Trophoblast cell (in vitro differentiated cells and primary cell): ENCODE results near the gene DEAF1.

Experiments
- DNase-seq, 2 donors: peaks; one replicate each; pipeline ENCODE4 v3.0.0-alpha.2; 2016
- H2AFZ ChIP-seq: 2 replicates; pipeline ENCODE4 v1.6.1; 2013; ENCODE audit warnings: low read length, moderate library complexity, mild to moderate bottlenecking; ENCODE audit not compliant: insufficient read depth, poor library complexity
- H2AK5ac ChIP-seq: 2 replicates; pipeline ENCODE4 v1.6.1; 2013; ENCODE audit warnings: mild to moderate bottlenecking, low read length
- H2BK120ac ChIP-seq: 2 replicates; pipeline ENCODE4 v1.6.1; 2013; ENCODE audit warnings: low read length, mild to moderate bottlenecking, moderate library complexity; ENCODE audit not compliant: insufficient read depth, poor library complexity
- H2BK12ac ChIP-seq: 2 replicates; pipeline ENCODE4 v1.6.1; 2013; ENCODE audit warnings: mild to moderate bottlenecking, low read length, moderate library complexity
- H2BK5ac ChIP-seq: 2 replicates; pipeline ENCODE4 v1.6.1; 2013; ENCODE audit warnings: low read length, low read depth, moderate library complexity, mild to moderate bottlenecking; ENCODE audit not compliant: poor library complexity
- H3K14ac ChIP-seq: 2 replicates; pipeline ENCODE4 v1.6.1; 2013; ENCODE audit warnings: mild to moderate bottlenecking, low read length
- H3K18ac ChIP-seq: 2 replicates; pipeline ENCODE4 v1.6.1; 2013; ENCODE audit warnings: mild to moderate bottlenecking, low read length
- H3K23ac ChIP-seq: 2 replicates; pipeline ENCODE4 v1.6.1; 2013; ENCODE audit warnings: low read length
- H3K27ac ChIP-seq: 2 replicates; pipeline ENCODE4 v1.5.1; 2013; ENCODE audit warnings: low read depth, mild to moderate bottlenecking, inconsistent platforms, low read length, moderate library complexity
- H3K27me3 ChIP-seq: 2 replicates; pipeline ENCODE4 v1.6.1; 2013; ENCODE audit warnings: inconsistent platforms, mild to moderate bottlenecking, low read length, moderate library complexity; ENCODE audit not compliant: insufficient read depth
- H3K36me3 ChIP-seq, 2 experiments: 1 replicate in 1 of 2; 2 replicates in 1 of 2; pipeline ENCODE4 v1.6.1; 2013; ENCODE audit warnings: low read length in 2 of 2, mild to moderate bottlenecking in 2 of 2, moderate library complexity in 1 of 2; ENCODE audit not compliant: insufficient read depth in 2 of 2, control insufficient read depth in 1 of 2
- H3K4ac ChIP-seq: 2 replicates; pipeline ENCODE4 v1.6.1; 2013; ENCODE audit warnings: low read depth, mild to moderate bottlenecking, low read length, moderate library complexity
- H3K4me1 ChIP-seq, 2 experiments: 1 replicate in 1 of 2; 2 replicates in 1 of 2; pipeline ENCODE4 v1.6.1; 2013; ENCODE audit warnings: low read length in 2 of 2, mild to moderate bottlenecking in 2 of 2, moderate library complexity in 1 of 2; ENCODE audit not compliant: insufficient read depth in 2 of 2, control insufficient read depth in 1 of 2
- H3K4me2 ChIP-seq: 2 replicates; pipeline ENCODE4 v1.6.1; 2013; ENCODE audit warnings: inconsistent platforms, mild to moderate bottlenecking, low read length, moderate library complexity
- H3K4me3 ChIP-seq: 2 replicates; pipeline ENCODE4 v1.5.1; 2013; ENCODE audit warnings: mild to moderate bottlenecking, low read depth, low read length, inconsistent platforms
- H3K79me1 ChIP-seq: one replicate; pipeline ENCODE4 v1.6.1; 2013; ENCODE audit warnings: low read length
- H3K79me2 ChIP-seq: 2 replicates; pipeline ENCODE4 v1.6.1; 2013; ENCODE audit warnings: low read length, mild to moderate bottlenecking; ENCODE audit not compliant: control insufficient read depth, insufficient read depth, poor library complexity
- H3K9ac ChIP-seq: 2 replicates; pipeline ENCODE4 v1.6.1; 2013; ENCODE audit warnings: mild to moderate bottlenecking, low read length
- H3K9me3 ChIP-seq: 2 replicates; pipeline ENCODE4 v1.6.1; 2013; ENCODE audit warnings: low read depth, mild to moderate bottlenecking, control low read depth, inconsistent platforms, low read length; ENCODE audit not compliant: insufficient read depth
- H4K12ac ChIP-seq: 2 replicates; pipeline ENCODE4 v1.6.1; 2013; ENCODE audit warnings: low read depth, mild to moderate bottlenecking, low read length, moderate library complexity
- H4K8ac ChIP-seq: 2 replicates; pipeline ENCODE4 v1.6.1; 2013; ENCODE audit warnings: low read depth, mild to moderate bottlenecking, low read length, moderate library complexity
- H4K91ac ChIP-seq: one replicate; pipeline ENCODE4 v1.6.1; 2013; ENCODE audit warnings: low read depth, mild to moderate bottlenecking, low read length, moderate library complexity
- WGBS: extraction: QIAGEN DNeasy Blood & Tissue Kit; methylation state at CpG from one replicate; pipeline ENCODE4 v1.1.7; 2013; ENCODE audit warnings: missing lambda C conversion rate; ENCODE audit not compliant: insufficient read length, insufficient coverage; ENCODE audit errors: extremely low coverage; 5-methylcytosine and 5-hydroxymethylcytosine counted together

Gene DEAF1

GRCh38 chr11:637593-638521 is 57.2 kb downstream of the DEAF1 start:
- H2AFZ ChIP-seq, result no peak overlapping the region
- H3K4me2 ChIP-seq, result peak overlapping the region; percentile 58
- peaks cover 7% of the 10 kb centered on the region for H3K9me3 ChIP-seq
- no peak overlapping the region for H2BK5ac ChIP-seq
- peaks cover 1% of the 10 kb centered on the region for H3K79me1 ChIP-seq
- no peak overlapping the region for H4K8ac ChIP-seq
- DNase-seq, result no peak
- H2BK12ac ChIP-seq, result no peak overlapping the region
- peaks cover 3% of the 10 kb centered on the region in 2 experiments for H3K36me3 ChIP-seq
- H3K27me3 ChIP-seq, result peaks cover 39% of the 10 kb centered on the region
- H3K14ac ChIP-seq, result no peak overlapping the region
- H4K91ac ChIP-seq, result no peak overlapping the region
- no peak overlapping the region for H4K12ac ChIP-seq
- no peaks in the 10 kb centered on the region for H3K79me2 ChIP-seq
- no peak overlapping the region for H2AK5ac ChIP-seq
- peak overlapping the region; percentile 42 for H3K4me3 ChIP-seq
- no peak overlapping the region for H3K4ac ChIP-seq
- H3K4me1 ChIP-seq, result peaks cover 18 to 29% of the 10 kb centered on the region in 2 experiments
- no peak overlapping the region for H3K9ac ChIP-seq
- H3K18ac ChIP-seq, result no peak overlapping the region
- H3K27ac ChIP-seq, result no peak overlapping the region
- WGBS, result no CpG with 5 or more reads among the region's 55 CpGs
- no peak overlapping the region for H3K23ac ChIP-seq
- H2BK120ac ChIP-seq, result no peak overlapping the region

- Histone ChIP-seq H3K14ac (no peak overlapping the region), H3K9ac (no peak overlapping the region), H4K91ac (no peak overlapping the region), H3K9me3 (peaks cover 5% of the 10 kb centered on the region), H3K79me2 (no peaks in the 10 kb centered on the region), H3K27me3 (peaks cover 39% of the 10 kb centered on the region), H2AFZ (no peak overlapping the region), H2BK12ac (no peak overlapping the region), H2BK120ac (no peak overlapping the region), H3K4ac (no peak overlapping the region), H3K4me3 (peak overlapping the region; percentile 42), H3K4me2 (peak overlapping the region; percentile 58), H3K18ac (no peak overlapping the region), H3K23ac (no peak overlapping the region), H4K12ac (no peak overlapping the region), H3K79me1 (peaks cover 1% of the 10 kb centered on the region), H4K8ac (no peak overlapping the region), H3K36me3 (peaks cover 3 to 5% of the 10 kb centered on the region in 2 experiments), H3K4me1 (peaks cover 18 to 29% of the 10 kb centered on the region in 2 experiments), H2BK5ac (no peak overlapping the region), H2AK5ac (no peak overlapping the region), H3K27ac (no peak overlapping the region)
- WGBS, result no CpG with 5 or more reads among the region's 34 CpGs
- DNase-seq, result no peak
Measured at GRCh38 chr11:637333-637592, 57.8 kb downstream of the DEAF1 start.

GRCh38 chr11:636511-637332 is 58.3 kb downstream of the DEAF1 start, which contains the start of gene DRD4:
DRD4 (plus strand) TSS chr11:637269; CDS start chr11:637305, 36 bp downstream.
- H4K91ac ChIP-seq, result no peak within 1 kb of the TSS
- no peak within 1 kb of the TSS for H3K18ac ChIP-seq
- H3K4ac ChIP-seq, result no peak within 1 kb of the TSS
- H3K4me3 ChIP-seq, result peak within 1 kb of the TSS; percentile 42
- H4K12ac ChIP-seq, result no peak within 1 kb of the TSS
- peaks cover 39% of the 10 kb centered on the region for H3K27me3 ChIP-seq
- no peak within 1 kb of the TSS for H2BK5ac ChIP-seq
- peaks cover 0 to 2% of the 10 kb centered on the region in 2 experiments for H3K36me3 ChIP-seq
- no peak within 1 kb of the TSS for H2AK5ac ChIP-seq
- no peak within 1 kb of the TSS for H2BK12ac ChIP-seq
- peaks cover 5% of the 10 kb centered on the region for H3K9me3 ChIP-seq
- no peak within 1 kb of the TSS for H2BK120ac ChIP-seq
- no peak within 1 kb of the TSS for H4K8ac ChIP-seq
- peak within 1 kb of the TSS; percentile 58 for H3K4me2 ChIP-seq
- whole genome bisulfite sequencing, result no CpG with 5 or more reads among the region's 100 CpGs
- H3K14ac ChIP-seq, result no peak within 1 kb of the TSS
- peaks cover 1% of the 10 kb centered on the region for H3K79me1 ChIP-seq
- no peak within 1 kb of the TSS for H3K27ac ChIP-seq
- no peak within 1 kb of the TSS for H2AFZ ChIP-seq
- peak in 1 of 2 donors; percentile 8 for DNase-seq
- H3K23ac ChIP-seq, result no peak within 1 kb of the TSS
- H3K9ac ChIP-seq, result no peak within 1 kb of the TSS
- H3K4me1 ChIP-seq, result peaks cover 18 to 29% of the 10 kb centered on the region in 2 experiments
- no peaks in the 10 kb centered on the region for H3K79me2 ChIP-seq

- Histone ChIP-seq H2BK5ac (no peak overlapping the region), H3K9ac (no peak overlapping the region), H3K36me3 (peaks cover 0 to 2% of the 10 kb centered on the region in 2 experiments), H4K8ac (no peak overlapping the region), H2BK120ac (no peak overlapping the region), H2AK5ac (no peak overlapping the region), H3K9me3 (peaks cover 5% of the 10 kb centered on the region), H3K4me2 (no peak overlapping the region), H3K18ac (no peak overlapping the region), H3K79me1 (peaks cover 1% of the 10 kb centered on the region), H3K14ac (no peak overlapping the region), H3K27ac (no peak overlapping the region), H3K23ac (no peak overlapping the region), H4K12ac (no peak overlapping the region), H3K4me1 (peaks cover 18 to 29% of the 10 kb centered on the region in 2 experiments), H3K27me3 (peaks cover 39% of the 10 kb centered on the region), H3K79me2 (no peaks in the 10 kb centered on the region), H4K91ac (no peak overlapping the region), H3K4ac (no peak overlapping the region), H2AFZ (no peak overlapping the region), H3K4me3 (no peak overlapping the region), H2BK12ac (no peak overlapping the region)
- no peak for DNase-seq
- no CpG with 5 or more reads among the region's 22 CpGs for WGBS
Measured at GRCh38 chr11:635945-636510, 59.0 kb downstream of the DEAF1 start.
